HepG2 (cell line): Measurements from ENCODE around the gene MTF1. TPM values are rescaled to one million over a fixed set of nuclear protein-coding genes. Genes with fewer than 3 reads are reported as not detected.
A peak's percentile ranks its signal among the peaks of the same experiment; 100 is the strongest.

Experiments used
- ATAC-seq: fragments of 200-7000 bp; cut with Tn5 transposase; 3 replicates; pipeline ENCODE4 v1.9.1; 2020; ENCODE audit warnings: mild to moderate bottlenecking, moderate library complexity
- BruUV-seq: library from RNA; stranded (reverse); fragments of 400-500 nt; replicated peaks from 2 replicates; lab custom pipeline; 2021; lab: Mats Ljungman, UMichigan
- CTCF ChIA-PET: fragments of 300-600 bp; formaldehyde crosslinking; extraction: SDS; loops from one replicate; lab custom pipeline; 2021; ENCODE audit warnings: low total read pairs, inconsistent platforms, low intra/inter-chr PET ratio; lab: Yijun Ruan, JAX
- POLR2A ChIA-PET: fragments of 350-600 bp; sonication (Branson Sonifier 250); formaldehyde crosslinking; loops from one replicate; lab custom pipeline; 2020; ENCODE audit warnings: antibody characterized with exemption, inconsistent platforms; lab: Yijun Ruan, JAX
- DNase-seq: peaks from one replicate; pipeline ENCODE4 v3.0.0-alpha.2; 2015; ENCODE audit warnings: low spot score
- FAIRE-seq: peaks from 3 replicates; lab custom pipeline; 2011; peaks lifted over from hg19 to GRCh38; lab: Jason Lieb, UNC
- H2AFZ ChIP-seq: one replicate; pipeline ENCODE4 v1.6.1; 2011; ENCODE audit warnings: low read length, inconsistent platforms
- H3K27ac ChIP-seq: fragments of 300-600 bp; 3 replicates; pipeline ENCODE4 v1.8.0; 2011; ENCODE audit warnings: mixed run types, mild to moderate bottlenecking, mixed read lengths, low read length, inconsistent platforms; ENCODE audit not compliant: insufficient read depth; ENCODE audit errors: extremely low read length
- H3K27me3 ChIP-seq, 2 experiments: fragments of 200-600 bp in 1 of 2; 2 replicates in 1 of 2; 3 replicates in 1 of 2; pipeline versions ENCODE4 v1.6.0 to v1.8.0; 2011; ENCODE audit warnings: low read length in 2 of 2, mild to moderate bottlenecking in 2 of 2, moderate library complexity in 2 of 2, inconsistent platforms in 1 of 2; ENCODE audit not compliant: insufficient read depth in 2 of 2, control insufficient read depth in 1 of 2
- H3K36me3 ChIP-seq, 2 experiments: fragments of 200-600 bp in 1 of 2; replicated peaks in 1 of 2; 2 replicates in 1 of 2; 3 replicates in 1 of 2; pipeline versions ENCODE4 v1.5.1 to v1.8.0; 2011; ENCODE audit warnings: low read length in 2 of 2, inconsistent platforms in 1 of 2; ENCODE audit not compliant: insufficient read depth in 2 of 2, control insufficient read depth in 1 of 2
- H3K4me1 ChIP-seq: 2 replicates; pipeline ENCODE4 v1.5.1; 2012; ENCODE audit warnings: low read length, inconsistent platforms; ENCODE audit not compliant: insufficient read depth
- H3K4me2 ChIP-seq: 2 replicates; pipeline ENCODE4 v1.6.0; 2011; ENCODE audit warnings: low read depth, low read length, inconsistent platforms
- H3K4me3 ChIP-seq, 3 experiments: fragments of 200-600 bp in 1 of 3; sonication (generic), shearing (Covaris generic) in 1 of 3; replicated peaks in 1 of 3; 2 replicates each; pipeline ENCODE4 v1.5.1; 2011 to 2016; ENCODE audit warnings: low read length in 3 of 3, inconsistent platforms in 2 of 3, low read depth in 2 of 3, mild to moderate bottlenecking in 2 of 3, control low read depth in 1 of 3, mixed read lengths in 1 of 3; ENCODE audit not compliant: insufficient read depth in 1 of 3
- H3K79me2 ChIP-seq: one replicate; pipeline ENCODE4 v1.6.1; 2011; ENCODE audit warnings: low read length, inconsistent platforms; ENCODE audit not compliant: insufficient read depth
- H3K9ac ChIP-seq: 2 replicates; pipeline ENCODE4 v1.6.0; 2011; ENCODE audit warnings: mild to moderate bottlenecking, low read depth, low read length, inconsistent platforms; ENCODE audit not compliant: insufficient read depth
- H3K9me3 ChIP-seq: 2 replicates; pipeline ENCODE4 v1.5.1; 2012; ENCODE audit warnings: mild to moderate bottlenecking, low read length
- H4K20me1 ChIP-seq: 2 replicates; pipeline ENCODE4 v1.6.0; 2011; ENCODE audit warnings: inconsistent platforms, mild to moderate bottlenecking, low read length, moderate library complexity; ENCODE audit not compliant: insufficient read depth
- ZNF121 ChIP-seq: sonication (generic); formaldehyde crosslinking; IDR thresholded peaks from 2 replicates; pipeline ENCODE4 v1.5.0; 2020; ENCODE audit warnings: mild to moderate bottlenecking, missing genetic modification reagents
- WGBS: methylation state at CpG from one replicate; pipeline ENCODE4 v1.1.6; 2017; ENCODE audit warnings: low lambda C conversion rate; 5-methylcytosine and 5-hydroxymethylcytosine counted together
- in situ Hi-C: cut with HindIII; loops from 2 replicates; pipeline ENCODE4 v1.10.0; 2017; ENCODE audit warnings: low pct_unique_long_range_greater_than_20kb; ENCODE audit not compliant: extremely low pct_ligation_motif_present
- intact Hi-C: fragments of 100-400 bp; cut with micrococcal nuclease; formaldehyde crosslinking; loops from one replicate; pipeline ENCODE4 v1.10.0; 2022; ENCODE audit not compliant: unreplicated experiment
- polyA plus RNA-seq, 8 experiments: library from polyadenylated mRNA; depleted of rRNA in 3 of 8; stranded (reverse) in 7 of 8; unstranded in 1 of 8; fragments of >200 nt; fragmentation: Illumina TruSeq in 4 of 8; extraction: Trizol in 4 of 8; gene quantifications; 2 replicates each; pipeline versions ENCODE4 v1.2.1 to v1.2.3, GENCODE V29; 2011 to 2016; ENCODE audit warnings: low read depth in 4 of 8, missing spikeins in 1 of 8, mixed read lengths in 1 of 8; ENCODE audit not compliant: insufficient read depth in 1 of 8
- total RNA-seq, 5 experiments: library from RNA; depleted of rRNA; stranded (reverse); fragments of >200 nt; fragmentation: Illumina TruSeq; extraction: Trizol; gene quantifications; 2 replicates each; pipeline ENCODE4 v1.2.3, GENCODE V29; 2016; ENCODE audit warnings: low read depth in 1 of 5
- TF ChIP-seq, protein P1 (sequence below): sonication (generic); formaldehyde crosslinking; IDR thresholded peaks from 2 replicates; pipeline ENCODE4 v1.5.0; 2020; ENCODE audit warnings: mild to moderate bottlenecking, missing genetic modification reagents
- TF ChIP-seq, protein P2 (sequence below): sonication (generic); formaldehyde crosslinking; IDR thresholded peaks from 2 replicates; pipeline ENCODE4 v1.5.0; 2020; ENCODE audit warnings: missing genetic modification reagents, mild to moderate bottlenecking, borderline replicate concordance
- TF ChIP-seq, protein P3 (sequence below): sonication (generic); IDR thresholded peaks from 2 replicates; pipeline ENCODE4 v1.6.1; 2016; ENCODE audit warnings: low read depth, borderline replicate concordance

MTF1 gene
- total and polyA plus RNA-seq, 2 of the 13 experiments (the other 11 are each of a cell fraction or from before 2014, with no cell fraction given), result 2.4 to 3.3 TPM

DNA sequence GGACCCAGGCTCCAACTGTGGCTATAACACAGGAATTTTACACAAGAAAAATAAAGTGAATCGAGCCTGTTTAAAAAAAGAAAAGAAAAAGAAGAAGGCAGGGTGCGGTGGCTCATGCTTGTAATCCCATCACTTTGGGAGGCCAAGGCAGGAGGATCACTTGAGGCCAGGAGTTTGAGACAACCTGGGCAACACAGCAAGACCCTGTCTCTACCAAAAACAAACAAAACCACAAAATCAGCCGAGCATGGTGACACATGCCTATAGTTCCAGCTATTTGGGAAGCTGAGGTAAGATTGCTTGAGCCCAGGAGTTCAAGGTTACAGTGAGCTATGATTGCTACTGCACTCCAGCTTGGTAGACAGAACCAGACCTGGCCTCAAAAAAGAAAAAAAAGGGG lies 17.7 kb downstream of the MTF1 start:
- in situ Hi-C loops, result no loop called here
- Histone ChIP-seq H3K4me3 (no peak overlapping the region), H3K4me2 (no peak overlapping the region), H3K36me3 (peaks cover 14 to 34% of the 10 kb centered on the region in 2 experiments; a peak in 4 of 5 replicates)
- no peak for ATAC-seq
- no TSS peak for BruUV-seq
- TF ChIP-seq, protein P1, sequence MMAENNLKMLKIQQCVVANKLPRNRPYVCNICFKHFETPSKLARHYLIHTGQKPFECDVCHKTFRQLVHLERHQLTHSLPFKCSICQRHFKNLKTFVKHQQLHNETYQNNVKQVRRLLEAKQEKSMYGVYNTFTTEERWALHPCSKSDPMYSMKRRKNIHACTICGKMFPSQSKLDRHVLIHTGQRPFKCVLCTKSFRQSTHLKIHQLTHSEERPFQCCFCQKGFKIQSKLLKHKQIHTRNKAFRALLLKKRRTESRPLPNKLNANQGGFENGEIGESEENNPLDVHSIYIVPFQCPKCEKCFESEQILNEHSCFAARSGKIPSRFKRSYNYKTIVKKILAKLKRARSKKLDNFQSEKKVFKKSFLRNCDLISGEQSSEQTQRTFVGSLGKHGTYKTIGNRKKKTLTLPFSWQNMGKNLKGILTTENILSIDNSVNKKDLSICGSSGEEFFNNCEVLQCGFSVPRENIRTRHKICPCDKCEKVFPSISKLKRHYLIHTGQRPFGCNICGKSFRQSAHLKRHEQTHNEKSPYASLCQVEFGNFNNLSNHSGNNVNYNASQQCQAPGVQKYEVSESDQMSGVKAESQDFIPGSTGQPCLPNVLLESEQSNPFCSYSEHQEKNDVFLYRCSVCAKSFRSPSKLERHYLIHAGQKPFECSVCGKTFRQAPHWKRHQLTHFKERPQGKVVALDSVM (CRISPR knock-in tag), result peak; percentile 57; the same call in 1 of the 2 replicates
- TF ChIP-seq, protein P2, sequence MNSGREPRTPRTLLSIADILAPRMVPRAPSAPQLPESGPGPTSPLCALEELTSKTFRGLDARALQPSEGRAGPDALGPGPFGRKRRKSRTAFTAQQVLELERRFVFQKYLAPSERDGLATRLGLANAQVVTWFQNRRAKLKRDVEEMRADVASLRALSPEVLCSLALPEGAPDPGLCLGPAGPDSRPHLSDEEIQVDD (CRISPR knock-in tag), result no peak
- TF ChIP-seq ZNF121 (CRISPR knock-in tag), result peak; percentile 84
- TF ChIP-seq, protein P3, sequence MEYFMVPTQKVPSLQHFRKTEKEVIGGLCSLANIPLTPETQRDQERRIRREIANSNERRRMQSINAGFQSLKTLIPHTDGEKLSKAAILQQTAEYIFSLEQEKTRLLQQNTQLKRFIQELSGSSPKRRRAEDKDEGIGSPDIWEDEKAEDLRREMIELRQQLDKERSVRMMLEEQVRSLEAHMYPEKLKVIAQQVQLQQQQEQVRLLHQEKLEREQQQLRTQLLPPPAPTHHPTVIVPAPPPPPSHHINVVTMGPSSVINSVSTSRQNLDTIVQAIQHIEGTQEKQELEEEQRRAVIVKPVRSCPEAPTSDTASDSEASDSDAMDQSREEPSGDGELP, result no peak
- TF ChIP-seq, all 625 proteins: peak for 2
- no peak overlapping the region for H3K27ac ChIP-seq
- H3K9me3 ChIP-seq, result no peaks in the 10 kb centered on the region
- POLR2A ChIA-PET, result interaction anchor here (1.1 to 1.3 kb wide), 2 partner anchors 15 to 18 kb away, joined by 4 read pairs; partner anchors contain the start of gene MTF1
- no peaks in the 10 kb centered on the region for H3K4me1 ChIP-seq
- no peaks in the 10 kb centered on the region for H3K27me3 ChIP-seq
- WGBS, result 82% methylated on average over 3 of the region's 3 CpGs
- H4K20me1 ChIP-seq, result no peaks in the 10 kb centered on the region
- no peak overlapping the region for H2AFZ ChIP-seq
- no peak overlapping the region for H3K9ac ChIP-seq
- intact Hi-C loops, result no loop called here
- H3K79me2 ChIP-seq, result no peaks in the 10 kb centered on the region
- DNase-seq (no peak), FAIRE-seq (no peak)
- CTCF ChIA-PET, result no interaction called here
